Esophagus muscularis mucosa (tissue), 4 donors: ENCODE data around the gene PIGT.

Source experiments
- CTCF ChIP-seq, 3 experiments: fragments of 200-600 bp in 2 of 3; fragments of 450-650 bp in 1 of 3; sonication (generic) in 2 of 3; IDR thresholded peaks; one replicate each; pipeline ENCODE4 v1.5.1; 2017 to 2019; ENCODE audit warnings: antibody characterized with exemption in 3 of 3, mild to moderate bottlenecking in 2 of 3, moderate library complexity in 1 of 3
- EP300 ChIP-seq: sonication (generic); formaldehyde crosslinking; IDR thresholded peaks from one replicate; pipeline ENCODE4 v1.6.1; 2017; ENCODE audit warnings: antibody characterized with exemption
- POLR2A ChIP-seq: fragments of 450-650 bp; IDR thresholded peaks from one replicate; pipeline ENCODE4 v1.6.1; 2017; ENCODE audit warnings: antibody characterized with exemption, moderate library complexity, mild to moderate bottlenecking, low read depth

- TF ChIP-seq CTCF (IDR thresholded peaks at IDR 0.05) (no peak), EP300 (no peak), POLR2A (no peak)
Observed at GRCh38 chr20:45419188-45420091, 3.5 kb downstream of the PIGT start.
